ENCODE results near the gene FXYD7.

DNA sequence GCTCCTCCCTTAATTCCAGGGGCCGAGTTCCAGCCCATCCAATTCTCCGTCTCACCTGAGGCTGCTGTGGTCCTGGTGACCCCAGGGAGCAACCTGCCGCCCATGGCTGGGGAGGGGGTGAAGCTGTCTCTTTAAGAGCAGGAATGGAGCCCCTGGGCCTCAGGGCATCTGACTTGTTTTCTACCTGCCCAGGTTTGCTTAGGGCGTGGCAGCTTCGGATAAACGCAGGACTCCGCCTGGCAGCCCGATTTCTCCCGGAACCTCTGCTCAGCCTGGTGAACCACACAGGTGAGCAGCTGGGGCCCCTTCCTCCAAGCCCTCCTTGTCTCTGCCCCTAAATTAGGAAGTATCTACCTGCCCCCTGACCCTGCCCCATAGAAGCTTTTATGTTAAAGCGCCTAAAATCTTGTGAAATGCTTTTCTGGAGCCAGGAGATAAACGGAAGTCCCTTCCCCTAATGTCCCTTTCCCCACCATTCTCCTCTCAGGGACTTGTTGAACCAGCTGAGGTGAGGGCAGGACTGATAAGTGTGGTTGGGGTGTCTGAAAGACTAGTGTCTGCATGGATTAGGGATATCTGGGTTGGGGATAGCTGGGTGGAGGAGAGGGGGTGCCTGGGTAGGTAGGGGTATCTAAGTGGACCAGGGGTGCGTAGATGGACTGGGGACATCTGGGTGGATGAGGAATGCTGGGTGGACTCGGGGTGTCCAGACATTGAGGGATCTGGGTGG is 26.8 kb upstream of the FXYD7 start:
- TF ChIP-seq, protein P1, sequence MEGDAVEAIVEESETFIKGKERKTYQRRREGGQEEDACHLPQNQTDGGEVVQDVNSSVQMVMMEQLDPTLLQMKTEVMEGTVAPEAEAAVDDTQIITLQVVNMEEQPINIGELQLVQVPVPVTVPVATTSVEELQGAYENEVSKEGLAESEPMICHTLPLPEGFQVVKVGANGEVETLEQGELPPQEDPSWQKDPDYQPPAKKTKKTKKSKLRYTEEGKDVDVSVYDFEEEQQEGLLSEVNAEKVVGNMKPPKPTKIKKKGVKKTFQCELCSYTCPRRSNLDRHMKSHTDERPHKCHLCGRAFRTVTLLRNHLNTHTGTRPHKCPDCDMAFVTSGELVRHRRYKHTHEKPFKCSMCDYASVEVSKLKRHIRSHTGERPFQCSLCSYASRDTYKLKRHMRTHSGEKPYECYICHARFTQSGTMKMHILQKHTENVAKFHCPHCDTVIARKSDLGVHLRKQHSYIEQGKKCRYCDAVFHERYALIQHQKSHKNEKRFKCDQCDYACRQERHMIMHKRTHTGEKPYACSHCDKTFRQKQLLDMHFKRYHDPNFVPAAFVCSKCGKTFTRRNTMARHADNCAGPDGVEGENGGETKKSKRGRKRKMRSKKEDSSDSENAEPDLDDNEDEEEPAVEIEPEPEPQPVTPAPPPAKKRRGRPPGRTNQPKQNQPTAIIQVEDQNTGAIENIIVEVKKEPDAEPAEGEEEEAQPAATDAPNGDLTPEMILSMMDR (conservative IDR thresholded peaks at IDR 0.05; ENCODE audit: low read depth, low read length) = no peak
- no peak for TF ChIP-seq EZH2 (IDR thresholded peaks at IDR 0.05; ENCODE audit: low read length, unreplicated experiment)
- no peak for TF ChIP-seq EZH2phosphoT487 (IDR thresholded peaks at IDR 0.05; ENCODE audit: borderline replicate concordance, low read length)
